ENCODE measurements around the gene C19orf81. TPM values are rescaled to one million over a fixed set of nuclear protein-coding genes. Genes with fewer than 3 reads are reported as not detected.

Gene C19orf81
- total and polyA plus RNA-seq, 12 donors: 0.61 to 7.2 (median 3.4) TPM; not detected in 2

DNA sequence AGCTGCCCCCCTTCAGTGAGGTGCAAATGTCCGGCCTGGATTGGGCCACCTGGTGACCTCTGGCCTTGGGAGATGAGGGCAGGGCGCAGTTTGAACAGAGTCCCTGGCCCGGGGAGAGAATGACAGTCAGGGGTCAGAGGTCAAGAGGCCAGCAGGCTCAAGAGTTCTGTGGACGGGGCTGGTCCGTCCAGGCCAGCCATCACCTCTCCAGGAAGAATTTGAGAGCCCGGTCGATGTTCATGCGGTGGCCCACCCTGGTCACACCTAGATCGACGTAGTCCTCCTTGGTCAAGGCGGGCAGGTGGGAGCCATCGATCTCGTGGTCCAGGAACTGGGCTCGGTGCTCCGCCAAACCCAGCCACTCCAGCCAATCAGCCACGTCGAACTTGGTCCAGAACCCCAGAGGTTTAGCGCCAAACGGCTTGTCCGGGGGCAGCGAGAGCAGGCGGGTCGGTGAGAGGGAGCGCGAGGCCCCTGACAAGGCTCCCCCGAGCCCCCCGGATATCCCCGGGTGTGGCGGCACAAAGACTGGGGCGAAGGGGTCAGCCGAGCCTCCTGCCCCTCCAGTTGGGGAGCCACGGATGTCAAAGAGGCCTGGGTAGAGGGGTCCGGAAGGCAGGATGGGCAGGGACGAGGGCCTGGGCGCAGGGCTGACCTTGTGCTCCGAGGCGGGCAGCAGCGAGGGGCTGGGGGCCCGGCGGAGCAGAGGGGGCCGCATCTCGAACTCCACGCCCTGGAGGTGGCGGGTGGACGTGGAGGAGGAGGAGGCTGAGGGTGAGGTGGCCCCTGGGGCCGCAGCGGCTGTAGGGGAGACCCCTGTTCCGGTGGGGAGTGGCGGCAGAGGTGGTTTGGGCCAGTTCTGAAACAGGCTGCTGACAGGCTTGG, 12.8 kb downstream of the C19orf81 start:
- Histone ChIP-seq H3K4me1 (peaks cover 0 to 25% (median 16%) of the 10 kb centered on the region in 9 donors), H3K9me3 (no peaks in the 10 kb centered on the region), H3K27me3 (peaks cover 5 to 93% (median 85%) of the 10 kb centered on the region in 7 donors), H3K4me3 (no peak overlapping the region), H3K27ac (no peak overlapping the region), H3K36me3 (no peaks in the 10 kb centered on the region)
- DNase-seq: no peak
- 53 to 63% methylated on average over 49 of the region's 49 CpGs for WGBS, 2 donors
- TF ChIP-seq CTCF (IDR thresholded peaks at IDR 0.05): no peak
- intact Hi-C loops (cut with DNase I): no loop called here
- ATAC-seq: no peak

DNA sequence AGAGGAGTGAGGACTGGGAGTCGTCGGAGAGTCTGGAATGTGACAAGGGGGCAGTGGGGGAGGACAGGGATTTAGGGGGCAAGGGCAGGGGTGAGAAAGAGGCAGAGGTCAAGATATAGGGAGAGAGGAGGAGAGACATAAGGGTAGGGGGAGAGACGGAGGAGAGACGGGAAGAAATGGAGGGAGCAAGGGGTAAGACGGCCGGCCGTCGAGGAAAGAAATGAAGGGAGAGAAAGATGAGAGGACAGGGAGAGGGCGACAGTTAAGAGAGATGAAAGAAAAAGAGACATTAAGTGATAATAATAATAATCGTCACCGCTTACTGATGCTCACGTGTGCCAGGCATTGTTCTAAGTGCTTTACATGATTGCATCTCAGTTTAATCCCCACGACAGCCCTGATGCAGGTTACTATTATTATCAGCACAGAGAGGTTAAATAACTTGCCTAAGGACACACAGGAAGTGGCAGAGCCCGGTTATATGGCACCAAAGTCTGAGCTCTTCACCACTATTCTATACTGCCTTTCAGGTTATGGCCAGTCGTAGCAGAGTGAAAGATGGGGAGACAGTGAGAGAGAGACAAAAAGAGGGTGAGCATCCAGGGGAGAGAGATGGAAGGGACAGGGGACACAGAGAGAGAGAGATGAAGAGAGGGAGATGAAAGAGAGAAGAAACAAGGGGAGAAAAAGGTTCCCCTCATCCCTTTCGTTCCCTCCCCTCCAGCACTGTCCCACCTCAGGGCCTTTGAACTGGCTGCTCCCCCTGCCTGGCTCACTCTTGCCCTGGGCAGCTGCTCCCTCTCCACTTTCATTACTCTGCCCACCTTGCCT, 13.6 kb downstream of the C19orf81 start:
- intact Hi-C loops (cut with DNase I): no loop called here
- peaks cover 8 to 96% (median 86%) of the 10 kb centered on the region in 7 donors for H3K27me3 ChIP-seq

GRCh38 chr19:50663482-50663790, 14.2 kb downstream of the C19orf81 start:
- DNase-seq (no peak), ATAC-seq (no peak)
- H3K27me3 ChIP-seq: peaks cover 9 to 96% (median 86%) of the 10 kb centered on the region in 7 donors
- H3K4me1 ChIP-seq: peaks cover 0 to 23% (median 14%) of the 10 kb centered on the region in 9 donors
- intact Hi-C loops (cut with DNase I): no loop called here
- no peak overlapping the region for H3K4me3 ChIP-seq
- H3K36me3 ChIP-seq: no peaks in the 10 kb centered on the region
- no peak overlapping the region for H3K27ac ChIP-seq
- WGBS, 2 donors: 88 to 93% methylated on average over 1 of the region's 1 CpG
- no peak for TF ChIP-seq CTCF (IDR thresholded peaks at IDR 0.05)
- no peaks in the 10 kb centered on the region for H3K9me3 ChIP-seq

More for the DNA sequence above, 13.6 kb downstream of the C19orf81 start:
- DNase-seq: no peak
- no peak overlapping the region for H3K27ac ChIP-seq
- peaks cover 0 to 29% (median 16%) of the 10 kb centered on the region in 9 donors for H3K4me1 ChIP-seq
- H3K36me3 ChIP-seq: no peaks in the 10 kb centered on the region
- ATAC-seq: no peak
- WGBS, 2 donors: 38 to 57% methylated on average over 15 to 16 of the region's 16 CpGs
- no peaks in the 10 kb centered on the region for H3K9me3 ChIP-seq
- H3K4me3 ChIP-seq: no peak overlapping the region
- TF ChIP-seq CTCF (IDR thresholded peaks at IDR 0.05): no peak

DNA sequence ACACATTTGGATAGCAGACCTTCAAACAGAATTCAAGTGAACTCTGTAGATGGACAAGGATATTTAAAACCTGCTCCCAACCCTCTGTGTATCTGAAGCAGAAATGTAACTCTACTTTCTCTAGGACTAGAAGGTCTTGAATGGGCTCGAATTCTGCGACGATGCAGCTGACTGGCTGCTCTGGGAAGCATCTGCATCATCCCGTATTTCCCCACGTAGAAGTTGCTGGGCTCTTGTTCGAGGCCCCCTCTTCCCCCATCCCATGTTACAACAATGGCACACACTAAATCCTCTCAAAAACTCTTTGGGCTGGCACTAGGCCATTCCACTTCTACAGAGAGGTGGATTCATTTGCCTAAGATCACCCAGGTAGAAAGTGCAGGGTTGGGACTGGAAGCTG, 15.0 kb downstream of the C19orf81 start:
- ATAC-seq (no peak), DNase-seq (no peak)
- Histone ChIP-seq H3K27ac (no peak overlapping the region), H3K4me3 (no peak overlapping the region), H3K27me3 (peaks cover 3 to 95% (median 85%) of the 10 kb centered on the region in 7 donors), H3K9me3 (no peaks in the 10 kb centered on the region), H3K36me3 (no peaks in the 10 kb centered on the region), H3K4me1 (peaks cover 0 to 15% (median 7%) of the 10 kb centered on the region in 9 donors)
- no peak for TF ChIP-seq CTCF (IDR thresholded peaks at IDR 0.05)
- intact Hi-C loops (cut with DNase I): no loop called here
- 83 to 90% methylated on average over 6 of the region's 6 CpGs for WGBS, 2 donors
